ENCODE data around the gene SEC24C.

Gene SEC24C

DNA sequence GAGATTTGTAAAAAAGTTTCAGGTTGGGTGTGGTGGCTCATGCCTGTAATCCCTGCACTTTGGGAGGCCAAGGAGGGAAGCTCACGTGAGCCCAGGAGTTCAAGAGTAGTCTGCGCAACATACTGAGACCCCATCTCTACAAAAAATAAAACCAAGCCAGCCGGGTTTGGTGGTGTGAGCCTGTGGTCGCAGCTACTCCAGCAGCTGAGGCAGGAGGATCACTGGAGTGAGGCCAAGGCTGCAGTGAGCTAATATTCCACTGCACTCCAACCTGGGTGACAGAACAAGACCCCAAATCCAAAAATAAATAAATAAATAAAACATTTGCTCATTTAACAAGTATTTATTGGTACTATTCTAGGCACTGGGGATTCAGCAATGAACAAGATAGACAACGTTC lies 36.1 kb downstream of the SEC24C start:
- no peak overlapping the region for H3K4me3 ChIP-seq (ENCODE audit: control insufficient read depth, low read depth, low read length)
- TF ChIP-seq CTCF (IDR thresholded peaks at IDR 0.05; ENCODE audit: control insufficient read depth, insufficient read depth, low read depth, low read length, missing control alignments) = no peak

GRCh38 chr10:73780966-73781365 lies 36.8 kb downstream of the SEC24C start:
- H3K4me3 ChIP-seq (ENCODE audit: control insufficient read depth, low read depth, low read length) = peak overlapping the region; percentile 98
- no peak for DNase-seq (ENCODE audit: low read depth)
- no peak for TF ChIP-seq CTCF (IDR thresholded peaks at IDR 0.05; ENCODE audit: control insufficient read depth, insufficient read depth, low read depth, low read length, missing control alignments)

More for the DNA sequence above, 36.1 kb downstream of the SEC24C start:
- DNase-seq (ENCODE audit: low read depth) = no peak

DNA sequence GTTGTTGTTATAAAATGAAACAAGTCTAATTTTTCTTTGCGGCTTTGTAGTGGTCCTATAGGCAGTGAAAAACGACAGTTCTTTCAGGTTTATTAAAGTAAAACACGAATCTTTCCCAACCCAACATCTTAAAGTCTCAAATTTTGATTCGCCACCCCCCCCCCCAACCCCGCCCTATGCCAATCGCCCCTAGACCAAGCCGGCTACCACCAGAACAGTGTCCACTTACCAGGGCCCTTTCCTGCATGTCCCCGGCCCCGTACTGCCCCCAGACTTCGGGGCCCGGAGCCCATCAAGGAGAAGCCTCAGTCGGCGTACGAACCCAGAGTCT lies 37.3 kb downstream of the SEC24C start:
- peak overlapping the region; percentile 98 for H3K4me3 ChIP-seq (ENCODE audit: control insufficient read depth, low read depth, low read length)
- no peak for TF ChIP-seq CTCF (IDR thresholded peaks at IDR 0.05; ENCODE audit: control insufficient read depth, insufficient read depth, low read depth, low read length, missing control alignments)
- DNase-seq (ENCODE audit: low read depth) = no peak

DNA sequence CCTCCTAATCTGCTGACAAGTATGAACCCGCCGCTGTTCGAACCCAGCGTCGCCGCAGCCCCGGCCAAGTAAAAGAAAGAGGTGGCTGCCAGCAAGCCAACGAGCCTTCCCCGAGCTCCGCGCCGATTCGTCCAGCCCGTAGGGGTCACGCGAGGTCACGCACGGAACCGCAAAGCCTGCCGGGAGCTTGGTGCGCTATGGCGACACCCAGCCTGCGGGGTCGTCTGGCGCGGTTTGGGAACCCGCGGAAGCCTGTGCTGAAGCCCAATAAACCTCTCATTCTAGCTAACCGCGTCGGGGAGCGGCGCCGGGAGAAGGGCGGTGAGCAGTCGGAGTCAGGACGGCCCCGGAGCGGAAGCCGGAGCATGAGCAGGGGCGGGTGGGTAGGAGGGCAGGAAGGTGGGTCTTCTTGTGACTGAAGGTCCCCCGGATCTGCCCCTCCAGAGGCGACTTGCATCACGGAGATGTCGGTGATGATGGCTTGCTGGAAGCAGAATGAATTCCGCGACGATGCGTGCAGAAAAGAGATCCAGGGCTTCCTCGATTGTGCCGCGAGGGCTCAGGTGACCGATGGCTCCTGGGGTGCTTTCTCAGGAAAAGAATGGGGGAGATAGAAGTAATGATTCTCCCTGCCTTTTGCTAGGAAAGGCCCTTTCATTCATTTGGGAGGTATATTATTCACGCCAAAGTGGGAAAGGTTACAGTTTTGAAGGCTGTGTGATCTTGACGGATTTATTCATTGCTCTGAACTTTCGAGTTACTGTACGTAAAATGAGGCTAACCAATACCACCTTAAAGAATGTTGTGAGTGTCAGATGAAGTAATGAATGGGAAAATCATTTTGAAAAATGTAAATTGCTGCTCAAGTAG lies 37.9 kb downstream of the SEC24C start, which contains the start of gene CHCHD1:
TSS of gene CHCHD1 (plus strand) at position 170 of the 870 bp plus-strand sequence. CDS start at position 198, 28 bp downstream.
- TF ChIP-seq CTCF (IDR thresholded peaks at IDR 0.05; ENCODE audit: control insufficient read depth, insufficient read depth, low read depth, low read length, missing control alignments) = no peak
- peak; percentile 39 for DNase-seq (ENCODE audit: low read depth)
- peak within 1 kb of the TSS; percentile 98 for H3K4me3 ChIP-seq (ENCODE audit: control insufficient read depth, low read depth, low read length)

GRCh38 chr10:73782749-73783085 lies 38.5 kb downstream of the SEC24C start:
- TF ChIP-seq CTCF (IDR thresholded peaks at IDR 0.05; ENCODE audit: control insufficient read depth, insufficient read depth, low read depth, low read length, missing control alignments) = no peak
- peak overlapping the region; percentile 98 for H3K4me3 ChIP-seq (ENCODE audit: control insufficient read depth, low read depth, low read length)
- no peak for DNase-seq (ENCODE audit: low read depth)

- peak within 1 kb of the TSS; percentile 67 for H3K4me3 ChIP-seq (ENCODE audit: control insufficient read depth, low read depth, low read length)
- no peak for TF ChIP-seq CTCF (IDR thresholded peaks at IDR 0.05; ENCODE audit: control insufficient read depth, insufficient read depth, low read depth, low read length, missing control alignments)
- peak; percentile 88 for DNase-seq (ENCODE audit: low read depth)
These were observed 41.1 kb downstream of the SEC24C start, which contains the start of gene ZSWIM8 for GRCh38 chr10:73785211-73785720. ZSWIM8 (plus strand) TSS chr10:73785606; CDS start chr10:73785879, 273 bp downstream.
